GM21526 (cell line): ENCODE results near the gene POLK.
"Not testable (repeated sequence)": the region's sequence is repeated elsewhere in the genome, so short reads cannot be mapped to it uniquely, and the experiment has no call there.

Source experiments
- ATAC-seq: cut with Tn5 transposase; IDR thresholded peaks from one replicate; pipeline ENCODE4 v1.9.1; 2021; ENCODE audit warnings: moderate library complexity; ENCODE audit not compliant: unreplicated experiment, low FRiP score

The POLK gene

DNA sequence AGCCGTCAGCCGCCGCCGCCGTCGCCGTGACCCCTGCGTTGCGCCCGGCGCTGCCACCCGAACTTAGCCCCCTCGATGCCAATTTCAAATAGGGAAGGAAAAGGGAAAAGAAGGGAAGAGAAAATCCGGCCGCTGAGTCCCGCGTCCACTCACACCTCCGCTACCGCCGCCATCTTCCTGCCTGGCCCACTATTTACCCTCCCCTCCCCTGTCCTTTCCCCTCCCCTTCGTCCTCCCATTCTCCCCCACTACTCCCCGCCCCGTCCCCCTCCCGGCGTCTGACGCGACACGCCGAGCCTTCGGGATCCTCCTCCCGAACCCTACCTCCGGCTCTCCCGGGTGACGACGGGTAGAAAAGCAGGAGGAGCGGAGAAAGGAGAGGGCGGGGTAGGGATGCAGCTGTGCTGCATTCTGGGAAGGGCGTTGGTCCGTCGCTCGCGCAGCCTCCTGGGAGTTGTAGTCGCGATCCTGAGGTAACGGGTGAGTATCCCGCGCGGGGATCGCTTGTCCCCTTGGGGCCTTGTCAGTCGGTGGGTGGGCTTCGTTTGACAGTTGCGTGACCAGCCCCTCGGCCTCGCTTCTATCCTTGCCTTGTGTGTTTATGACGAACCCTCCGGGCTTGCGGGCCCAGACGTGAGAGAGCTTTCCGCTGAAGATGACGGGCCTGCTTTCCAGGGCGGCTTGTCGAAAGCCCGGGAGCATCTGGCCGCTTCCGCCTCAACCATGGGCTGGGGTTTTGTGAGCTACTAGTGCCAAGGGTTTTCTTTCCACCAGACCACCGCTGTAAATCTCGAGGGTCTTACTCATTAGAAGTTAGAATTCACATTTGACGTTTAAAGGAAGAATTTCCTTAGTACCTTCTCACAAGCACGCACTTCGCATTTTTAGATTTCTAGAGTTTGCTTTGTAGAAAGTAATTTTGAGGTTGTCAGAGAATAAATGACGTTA, at the start of gene POLK, which contains the start of gene CERT1:
Gene POLK (plus strand): TSS at position 457 of the 948 bp plus-strand sequence.
Gene CERT1 (minus strand): TSS at position 195 of the 948 bp plus-strand sequence. CDS start 422 bp downstream, outside the sequence.
- peak; percentile 83 for ATAC-seq

DNA sequence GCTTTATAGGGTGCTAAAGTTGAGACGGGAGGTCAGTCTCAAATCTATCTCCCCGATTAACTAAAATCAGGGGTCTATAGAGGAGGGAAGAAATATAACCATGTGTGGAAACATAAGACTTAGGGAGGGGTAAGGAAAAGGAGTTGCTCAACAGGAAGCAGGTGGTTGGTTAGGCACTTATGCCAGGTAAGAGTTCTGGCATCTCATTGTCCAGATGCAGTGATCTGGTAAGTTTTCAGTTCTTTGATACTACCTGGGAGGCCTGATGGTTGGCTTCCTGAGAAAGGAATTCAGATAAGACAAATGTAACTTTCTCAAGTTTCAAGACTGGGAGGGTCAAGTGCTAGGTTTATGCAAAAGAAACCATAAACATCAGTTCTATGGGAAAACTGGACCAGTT, 48.0 kb upstream of the POLK start:
- no peak for ATAC-seq

DNA sequence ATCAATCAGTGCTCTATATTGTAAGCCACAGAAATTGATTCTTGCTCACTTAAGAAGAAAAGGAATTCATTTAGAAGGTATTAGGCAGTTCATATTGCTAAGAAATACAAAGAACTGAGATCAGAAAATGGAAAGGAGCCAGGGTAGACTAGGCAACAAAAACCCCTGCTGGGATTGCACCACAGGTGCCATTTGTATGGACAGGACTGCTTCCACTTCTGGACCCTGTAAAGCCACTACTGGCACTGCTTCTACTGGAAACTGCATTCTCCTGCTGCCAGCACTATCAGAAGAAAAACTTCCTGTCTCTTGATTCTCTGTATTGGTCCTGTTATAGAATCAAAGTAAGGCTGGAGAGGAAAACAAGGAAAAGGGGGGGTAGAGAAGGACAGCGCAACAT, 46.2 kb upstream of the POLK start:
- no peak for ATAC-seq

DNA sequence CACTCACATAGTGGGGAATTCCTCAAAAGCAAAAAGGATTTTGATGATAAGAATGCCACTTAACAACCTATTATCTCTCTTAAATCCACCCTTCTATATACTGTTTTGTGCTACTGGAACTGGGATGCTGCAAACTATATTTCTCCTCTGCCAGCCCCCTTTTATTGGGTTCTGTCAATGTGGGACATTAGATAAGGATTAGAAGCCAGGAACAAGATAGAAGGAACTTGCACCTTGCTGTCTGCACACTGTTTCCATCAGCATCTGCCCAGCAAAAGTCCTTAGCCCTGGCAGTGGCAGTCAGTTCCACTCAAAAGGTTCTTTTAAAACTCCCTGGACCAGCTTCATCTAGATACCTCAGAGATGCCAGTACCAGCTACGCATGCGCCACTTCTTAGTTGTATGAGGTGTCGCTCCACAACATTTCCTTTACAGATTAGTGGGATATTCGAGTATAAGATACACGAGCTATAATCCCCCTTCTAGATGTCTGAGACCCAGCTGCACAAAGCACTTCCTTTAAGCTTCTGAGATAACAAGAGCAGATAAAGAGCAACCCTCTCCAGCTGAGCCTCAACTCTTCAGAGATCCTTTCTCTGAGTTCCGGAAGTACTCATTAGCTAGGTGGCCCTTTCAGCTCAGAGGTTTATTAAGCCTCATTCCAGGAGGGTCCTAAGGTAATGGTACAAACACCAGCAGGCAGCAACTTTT, 45.5 kb upstream of the POLK start:
- no peak for ATAC-seq

DNA sequence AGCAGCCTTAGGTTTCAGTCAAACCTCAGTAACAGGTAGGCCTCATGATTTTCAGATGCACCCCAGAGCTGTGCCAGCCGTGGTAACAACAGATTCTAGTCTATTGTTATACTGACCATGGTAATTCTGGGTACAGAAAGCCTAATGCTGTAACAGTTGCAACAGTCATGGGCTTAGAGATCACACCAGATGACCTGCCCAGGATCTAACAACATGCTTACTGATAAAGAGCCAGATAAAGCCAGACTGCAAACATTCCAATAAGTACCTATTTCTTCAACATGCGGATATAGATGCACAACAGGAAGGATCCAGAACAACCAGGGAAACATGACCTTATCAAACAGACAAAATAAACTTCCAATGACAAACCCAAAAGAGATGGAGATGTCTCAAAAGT, 43.1 kb upstream of the POLK start:
- ATAC-seq, result no peak

DNA sequence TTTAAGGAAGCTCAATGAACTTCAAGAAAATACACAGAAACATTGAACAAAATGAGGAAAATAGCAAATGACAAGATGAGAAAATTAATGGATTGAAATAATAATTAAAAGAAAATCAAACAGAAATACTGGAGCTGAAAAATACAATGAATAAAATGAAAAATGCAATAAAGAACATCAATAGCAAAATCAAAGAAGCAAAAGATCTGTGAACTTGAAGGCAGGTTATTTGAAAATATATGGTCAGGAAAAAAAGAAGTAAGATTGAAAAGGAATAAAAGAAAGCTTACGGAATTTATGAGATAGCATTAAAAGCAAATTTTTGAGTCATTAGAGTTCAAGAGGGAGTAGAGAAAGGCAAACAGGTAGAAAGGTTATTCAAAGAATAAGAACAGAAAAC, 42.7 kb upstream of the POLK start:
- no peak for ATAC-seq

DNA sequence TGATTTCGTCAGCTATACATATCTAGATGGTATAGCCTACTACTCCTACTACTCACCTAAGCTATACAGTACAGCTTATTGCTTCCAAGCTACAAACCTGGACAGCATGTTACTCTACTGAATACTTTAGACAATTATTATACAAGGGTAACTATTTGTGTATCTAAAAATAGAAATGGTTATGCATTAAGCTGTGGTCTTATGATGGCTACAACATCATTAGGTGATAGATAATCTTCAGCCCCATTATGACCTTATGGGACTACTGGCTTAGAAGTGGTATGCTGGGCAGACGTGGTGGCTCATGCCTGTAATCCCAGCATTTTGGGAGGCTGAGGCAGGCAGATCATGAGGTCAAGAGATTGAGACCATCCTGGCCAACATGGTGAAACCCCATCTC, 40.5 kb upstream of the POLK start:
- ATAC-seq, result no peak

DNA sequence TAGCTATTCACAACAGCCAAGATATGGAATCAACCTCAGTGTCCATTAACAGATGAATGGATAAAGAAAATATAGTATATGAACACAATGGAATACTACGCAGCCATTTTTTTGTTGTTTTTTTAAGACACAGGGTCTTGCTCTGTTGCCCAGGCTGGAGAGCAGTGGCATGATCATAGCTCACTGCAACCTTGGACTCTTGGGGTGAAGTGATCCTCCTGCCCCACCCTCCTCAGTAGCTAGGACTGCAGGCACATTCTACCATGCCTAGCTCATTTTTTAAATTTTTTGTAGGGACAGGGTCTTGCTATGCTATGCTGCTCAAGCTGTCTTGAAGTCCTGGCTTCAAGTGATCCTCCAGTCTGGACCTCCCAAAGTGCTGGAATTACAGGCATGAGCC, 38.7 kb upstream of the POLK start:
- ATAC-seq, result no peak

DNA sequence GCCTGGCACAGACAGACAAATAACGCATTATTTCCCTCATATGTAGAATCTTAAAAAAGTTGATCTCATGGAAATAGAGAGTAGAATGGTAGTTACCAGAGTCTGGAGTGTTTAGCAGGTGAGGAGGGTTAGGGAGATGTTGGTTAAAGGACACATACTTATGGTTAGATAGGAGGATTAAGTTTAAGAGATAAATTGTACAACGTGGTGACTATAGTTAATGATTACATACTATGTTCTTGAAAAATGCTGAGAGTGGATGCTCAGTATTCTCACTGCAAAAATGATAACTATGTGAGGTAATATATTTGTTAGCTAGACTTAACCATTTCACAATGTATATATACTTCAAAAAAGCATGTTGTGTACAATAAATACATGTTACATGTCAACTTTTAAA, 38.2 kb upstream of the POLK start:
- no peak for ATAC-seq

DNA sequence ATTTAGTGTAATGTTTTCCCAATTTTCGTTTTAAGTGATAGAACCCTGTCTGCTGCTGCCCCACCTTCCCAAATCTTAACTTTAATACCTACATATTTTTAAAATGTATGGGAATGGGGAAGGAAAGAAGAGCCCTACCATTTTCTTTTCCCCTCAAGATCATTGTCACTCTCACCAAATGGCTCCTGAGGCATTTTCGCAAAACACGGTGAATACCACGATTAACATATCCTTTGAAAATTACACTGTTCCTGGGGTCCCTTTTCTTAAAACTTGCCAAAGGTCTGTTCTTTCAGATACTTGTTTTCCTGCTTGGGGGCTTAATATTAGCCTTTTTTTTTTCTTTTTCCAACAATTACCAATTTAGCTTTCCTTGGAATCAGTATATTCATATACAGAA, 36.3 kb upstream of the POLK start:
- no peak for ATAC-seq

DNA sequence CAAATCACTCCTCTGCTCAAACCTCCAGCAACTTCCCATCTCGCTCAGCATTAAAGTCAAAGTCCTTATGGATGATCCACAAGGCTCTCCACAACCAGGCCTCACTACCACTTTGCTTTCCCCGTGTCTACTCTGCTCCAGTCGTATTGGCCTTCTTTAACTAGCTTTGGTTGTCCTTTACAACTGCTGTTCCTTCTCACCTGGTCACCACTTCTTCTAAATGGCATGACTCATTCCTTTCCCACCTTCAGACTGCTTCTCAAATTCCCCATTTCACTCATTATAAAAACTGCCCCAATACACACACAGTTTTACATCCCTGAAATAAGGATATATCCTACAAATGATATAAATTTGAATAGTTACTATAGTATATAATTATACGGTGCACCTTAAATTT, 30.7 kb upstream of the POLK start:
- no peak for ATAC-seq

DNA sequence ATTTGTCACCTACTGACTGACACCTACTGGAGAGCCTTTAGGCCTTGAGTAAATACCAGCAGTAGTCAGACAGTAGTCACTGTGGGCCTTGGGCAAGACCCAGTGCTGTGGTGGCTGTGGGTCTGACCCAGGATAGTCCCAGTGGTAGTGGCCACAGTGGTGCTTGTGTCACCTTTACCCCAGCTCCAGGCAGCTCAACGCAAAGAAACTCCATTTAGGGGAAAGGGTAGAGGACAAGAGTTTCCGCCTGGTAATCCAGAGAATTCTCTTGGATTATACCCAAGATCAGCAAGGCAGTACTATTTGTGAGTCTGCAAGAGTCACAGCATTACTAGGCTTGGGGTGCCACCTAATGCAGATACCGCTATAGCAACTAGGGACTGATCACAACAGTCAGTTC, 29.2 kb upstream of the POLK start:
- no peak for ATAC-seq

DNA sequence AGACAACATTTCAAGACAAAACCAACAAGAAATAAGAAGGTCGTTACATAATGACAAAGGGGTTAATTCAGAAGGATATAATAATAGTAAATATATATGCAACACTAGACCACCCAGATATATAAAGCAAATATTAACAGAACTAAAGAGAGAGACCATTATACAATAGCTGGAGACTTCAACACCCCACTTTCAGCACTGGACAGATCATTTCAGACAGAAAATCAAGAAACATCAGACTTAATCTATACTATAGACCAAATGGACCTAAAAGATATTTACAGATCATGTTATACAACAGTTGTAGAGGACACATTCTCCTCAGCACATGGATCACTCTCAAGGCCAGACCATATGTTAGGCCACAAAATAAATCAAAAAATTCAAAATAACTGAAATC, 27.1 kb upstream of the POLK start:
- no peak for ATAC-seq

DNA sequence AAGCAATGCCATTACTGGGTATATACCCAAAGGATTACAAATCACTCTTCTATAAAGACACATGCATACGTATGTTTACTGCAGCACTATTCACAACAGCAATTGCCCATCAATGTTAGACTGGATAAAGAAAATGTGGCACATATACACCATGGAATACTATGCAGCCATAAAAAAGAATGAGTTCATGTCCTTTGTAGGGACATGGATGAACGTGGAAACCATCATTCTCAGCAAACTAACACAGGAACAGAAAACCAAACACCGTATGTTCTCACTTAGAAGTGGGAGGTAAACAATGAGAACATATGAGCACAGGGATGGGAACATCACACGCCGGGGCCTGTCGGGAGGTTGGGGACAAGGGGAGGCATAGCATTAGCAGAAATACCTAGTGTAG, 21.8 kb upstream of the POLK start:
- not testable (repeated sequence) for ATAC-seq

DNA sequence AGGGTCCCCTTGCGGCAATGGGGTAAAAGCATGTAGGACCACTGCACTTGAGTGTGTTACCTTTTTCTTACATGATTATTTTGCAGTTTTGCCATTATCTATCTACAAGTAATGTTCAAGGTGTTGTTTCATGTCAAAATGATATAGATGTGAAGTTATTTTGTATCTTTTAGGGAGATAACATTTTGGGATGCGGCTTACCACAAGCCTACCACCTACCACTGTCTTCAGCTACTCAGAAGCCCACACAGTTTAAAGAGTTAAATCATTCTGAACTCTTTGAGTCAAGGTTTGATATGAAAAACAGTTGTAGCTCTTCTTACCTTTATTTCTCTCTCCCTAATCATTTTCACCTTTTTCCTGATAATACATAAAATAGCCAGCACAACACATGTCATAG, 20.1 kb upstream of the POLK start:
- ATAC-seq, result no peak

DNA sequence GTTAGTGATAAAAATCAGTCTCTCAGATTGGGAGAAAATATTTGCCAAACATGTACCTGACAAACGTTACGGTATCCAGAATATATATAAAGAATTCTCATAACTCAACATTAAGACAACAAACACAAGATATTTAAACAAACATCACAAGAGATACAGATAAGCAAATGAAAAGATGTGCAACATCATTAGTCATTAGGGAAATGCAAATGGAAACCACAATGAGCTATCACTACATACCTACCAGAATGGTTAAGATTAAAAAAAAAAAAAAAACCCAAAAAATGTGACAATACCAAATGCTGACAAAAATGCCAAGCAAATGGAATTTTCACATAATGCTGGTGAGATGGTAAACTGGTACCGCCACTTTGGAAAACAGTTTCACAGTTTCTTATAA, 15.7 kb upstream of the POLK start:
- ATAC-seq, result no peak

DNA sequence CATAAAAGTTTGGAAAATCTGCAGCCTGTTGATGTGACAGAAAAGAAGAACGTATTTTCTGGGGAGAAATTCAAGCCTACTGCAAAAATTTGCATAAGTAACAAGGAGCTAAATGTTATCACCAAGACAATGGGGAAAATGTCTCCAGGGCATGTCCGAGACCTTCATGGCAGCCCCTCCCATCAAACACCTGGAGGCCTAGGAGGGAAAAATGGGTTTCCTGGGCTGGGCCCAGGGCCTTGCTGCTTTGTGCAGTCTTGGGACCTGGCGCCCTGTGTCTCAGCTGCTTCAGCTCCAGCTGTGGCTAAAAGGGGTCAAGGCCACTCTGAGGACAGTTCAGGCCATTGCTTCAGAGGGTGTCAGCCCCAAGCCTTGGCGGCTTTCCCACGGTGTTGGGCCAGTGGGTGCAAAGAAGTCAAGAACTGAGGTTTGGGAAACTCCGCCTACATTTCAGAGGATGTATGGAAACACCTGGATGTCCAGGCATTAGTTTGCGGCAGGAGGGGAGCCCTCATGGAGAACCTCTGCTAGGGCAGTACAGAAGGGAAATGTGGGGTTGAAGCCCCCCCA, 13.4 kb upstream of the POLK start:
- ATAC-seq, result no peak

DNA sequence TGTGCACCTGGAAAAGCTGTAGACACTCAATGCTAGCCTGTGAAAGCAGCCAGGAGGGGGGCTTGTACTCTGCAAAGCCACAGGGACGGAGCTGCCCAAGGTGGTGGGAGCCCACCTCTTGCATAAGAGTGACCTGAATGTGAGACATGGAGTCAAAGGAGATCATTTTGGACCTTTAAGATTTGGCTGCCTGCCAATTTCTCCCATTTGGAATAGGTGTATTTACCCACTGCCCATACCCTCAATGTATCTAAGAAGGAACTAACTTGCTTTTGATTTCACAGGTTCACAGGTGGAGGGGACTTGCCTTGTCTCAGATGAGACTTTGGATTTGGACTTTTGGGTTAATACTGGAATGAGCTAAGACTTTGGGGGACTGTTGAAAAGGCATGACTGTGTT, 12.8 kb upstream of the POLK start:
- ATAC-seq, result not testable (repeated sequence)

DNA sequence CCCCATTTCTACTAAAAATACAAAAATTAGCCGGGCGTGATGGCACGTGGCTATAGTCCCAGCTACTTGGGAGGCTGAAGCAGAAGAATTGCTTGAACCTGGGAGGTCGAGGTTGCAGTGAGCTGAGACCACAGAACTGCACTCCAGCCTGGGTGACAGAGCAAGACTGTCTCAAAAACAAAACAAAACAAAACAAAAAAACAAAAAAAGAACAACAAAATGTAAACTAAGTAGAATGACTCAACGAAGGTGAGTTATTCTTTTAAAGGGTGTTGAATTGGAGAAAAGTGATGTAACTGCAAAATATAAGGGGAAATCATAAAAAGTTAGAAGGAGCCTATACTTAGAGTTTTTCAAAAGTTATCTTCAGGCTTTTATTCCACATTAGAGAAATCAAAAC, 6.6 kb upstream of the POLK start:
- not testable (repeated sequence) for ATAC-seq

DNA sequence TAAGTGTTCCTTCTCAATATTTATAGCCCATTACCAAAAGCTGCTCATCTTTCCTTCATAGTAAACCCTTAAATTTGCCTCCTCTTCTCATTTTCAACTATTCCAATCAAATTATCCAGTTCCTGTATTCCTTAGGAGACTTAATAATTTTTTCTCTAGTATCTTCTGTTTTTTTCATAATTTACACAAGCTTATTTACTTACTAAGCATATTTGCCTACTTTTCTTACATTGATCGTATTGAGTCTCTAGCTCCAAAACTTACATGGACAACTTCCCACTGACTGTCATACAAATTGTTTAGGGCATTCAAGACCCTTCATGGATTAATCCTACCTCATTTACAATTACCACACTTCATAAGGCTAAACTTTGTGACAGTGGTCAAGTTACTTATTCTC, 3.9 kb upstream of the POLK start:
- ATAC-seq, result no peak

DNA sequence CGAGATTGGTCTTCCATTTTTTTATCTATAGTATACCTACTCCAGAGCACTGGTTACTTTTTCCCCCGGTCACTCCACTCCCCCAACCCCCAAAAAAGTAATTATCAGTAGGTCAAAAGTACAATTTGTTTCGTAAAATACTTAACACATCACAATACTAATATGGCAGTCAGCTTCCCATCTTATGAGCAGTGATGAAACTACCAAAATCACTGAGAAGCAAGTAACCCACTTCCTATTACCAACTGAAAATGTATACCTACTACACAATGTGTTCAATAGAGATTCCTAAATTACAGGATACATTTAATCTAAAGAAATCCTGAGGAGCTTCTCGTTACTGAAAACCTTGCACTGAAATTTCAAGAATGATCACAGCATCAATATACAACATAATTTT, 2.1 kb upstream of the POLK start:
- ATAC-seq, result no peak
